GM21619 (cell line): ENCODE data around the gene TPRKB.
"Not testable (repeated sequence)": the region's sequence is repeated elsewhere in the genome, so short reads cannot be mapped to it uniquely, and the experiment has no call there.

Experiments used
- ATAC-seq: cut with Tn5 transposase; IDR thresholded peaks from one replicate; pipeline ENCODE4 v1.9.1; 2021; ENCODE audit not compliant: unreplicated experiment

The TPRKB gene

DNA sequence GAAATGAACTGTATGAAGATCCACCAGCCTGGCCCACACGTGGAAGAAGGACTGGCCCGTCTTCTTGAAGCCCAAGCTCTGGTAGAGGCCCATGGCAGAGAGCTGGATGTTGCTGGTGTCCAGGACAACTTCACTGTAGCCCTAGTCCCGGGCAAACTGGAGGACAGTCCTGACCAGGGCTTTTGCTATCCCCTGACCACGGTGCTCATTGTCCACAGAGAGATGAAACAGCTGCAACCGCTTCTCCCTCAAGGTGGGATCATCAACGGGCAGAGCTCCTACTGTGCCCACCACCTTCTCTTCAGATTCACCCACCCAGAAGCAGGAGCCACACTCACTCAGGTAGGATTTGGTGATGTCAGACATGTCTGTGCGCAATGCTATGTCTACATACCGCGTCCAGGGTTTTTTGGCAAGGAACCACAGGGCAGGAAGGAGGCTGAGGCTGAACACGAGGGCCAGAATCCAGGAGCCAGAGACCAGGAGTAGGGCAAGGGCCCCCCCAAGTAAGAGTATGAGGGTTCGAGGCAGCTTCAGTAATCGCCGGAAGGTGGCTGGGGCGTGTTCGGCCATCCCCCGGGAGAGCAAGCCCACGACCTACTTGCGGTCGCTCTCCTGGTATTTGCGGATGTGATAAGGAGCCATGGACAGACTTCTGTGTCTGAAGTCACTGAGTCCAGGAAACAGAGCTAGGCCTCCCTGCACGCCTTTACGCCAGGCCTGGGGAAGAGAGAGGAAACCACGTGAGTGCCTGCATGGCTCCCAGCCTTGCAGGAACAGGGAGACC is 36.3 kb downstream of the TPRKB start:
- no peak for ATAC-seq

DNA sequence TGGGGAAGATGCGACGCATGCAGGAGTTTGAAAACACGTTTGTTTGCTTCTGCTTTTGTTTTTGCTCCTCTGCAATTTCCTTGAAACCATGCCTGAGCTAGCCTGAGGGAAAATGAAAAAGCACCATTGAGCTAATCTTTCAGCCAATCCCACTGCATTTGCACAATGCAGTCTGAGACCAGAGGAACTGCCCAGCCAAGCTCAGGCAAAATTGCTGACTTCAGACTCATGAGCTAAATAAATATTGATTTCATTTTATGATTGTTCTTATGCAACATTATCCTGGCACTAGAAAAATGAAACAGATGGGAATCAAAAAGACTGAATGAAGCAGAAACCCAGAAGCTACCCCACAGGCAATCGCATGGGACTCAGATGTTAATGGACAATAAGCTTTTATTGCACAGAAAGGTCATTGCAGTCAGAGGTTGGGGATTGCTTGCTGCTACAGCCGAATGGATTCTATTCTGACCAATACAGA is 37.0 kb downstream of the TPRKB start:
- ATAC-seq: no peak

- no peak for ATAC-seq
These were observed 37.7 kb downstream of the TPRKB start for GRCh38 chr2:73699437-73699836.

DNA sequence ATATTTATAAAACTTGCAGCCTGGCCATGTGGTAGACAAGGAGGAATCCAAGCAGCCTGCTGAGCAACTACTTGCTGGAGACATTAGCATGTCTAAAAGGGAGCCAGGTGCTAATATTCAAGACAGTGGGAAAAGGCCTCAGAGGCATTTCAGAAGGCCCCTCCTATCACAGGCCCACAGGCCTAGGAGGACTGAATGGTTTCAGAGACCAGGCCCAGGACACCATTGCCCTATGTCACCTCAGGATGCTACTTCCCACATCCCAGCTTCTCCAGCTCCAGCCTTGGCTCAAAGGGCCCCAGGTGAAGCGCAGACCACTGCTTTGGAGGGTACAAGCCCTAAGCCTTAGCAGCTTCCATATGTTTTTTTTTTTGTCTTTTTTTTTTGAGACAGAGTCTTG is 39.0 kb downstream of the TPRKB start:
- no peak for ATAC-seq

- ATAC-seq: no peak
These were observed 39.5 kb downstream of the TPRKB start for GRCh38 chr2:73697606-73698005.

DNA sequence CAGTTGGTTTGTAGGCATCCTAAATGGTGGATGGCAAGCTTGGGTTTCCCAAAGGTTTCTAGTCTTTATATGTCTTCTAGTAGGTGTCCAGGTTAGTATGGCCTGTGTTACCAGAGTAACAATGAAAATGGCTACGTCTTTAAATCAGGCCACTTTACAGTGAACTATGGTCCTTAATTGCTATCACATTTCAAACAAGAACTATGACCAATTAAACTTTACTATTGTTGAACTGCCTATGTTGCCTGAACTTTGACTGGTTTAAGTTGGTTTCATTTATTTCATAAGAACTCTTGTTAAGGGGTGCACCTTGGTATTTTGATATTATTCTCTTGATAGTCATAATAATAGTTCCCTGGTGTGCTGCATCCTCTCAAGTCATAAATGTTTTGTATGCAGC is 40.2 kb downstream of the TPRKB start:
- ATAC-seq: not testable (repeated sequence)

- not testable (repeated sequence) for ATAC-seq
These were observed 40.6 kb downstream of the TPRKB start for GRCh38 chr2:73696521-73696920.

DNA sequence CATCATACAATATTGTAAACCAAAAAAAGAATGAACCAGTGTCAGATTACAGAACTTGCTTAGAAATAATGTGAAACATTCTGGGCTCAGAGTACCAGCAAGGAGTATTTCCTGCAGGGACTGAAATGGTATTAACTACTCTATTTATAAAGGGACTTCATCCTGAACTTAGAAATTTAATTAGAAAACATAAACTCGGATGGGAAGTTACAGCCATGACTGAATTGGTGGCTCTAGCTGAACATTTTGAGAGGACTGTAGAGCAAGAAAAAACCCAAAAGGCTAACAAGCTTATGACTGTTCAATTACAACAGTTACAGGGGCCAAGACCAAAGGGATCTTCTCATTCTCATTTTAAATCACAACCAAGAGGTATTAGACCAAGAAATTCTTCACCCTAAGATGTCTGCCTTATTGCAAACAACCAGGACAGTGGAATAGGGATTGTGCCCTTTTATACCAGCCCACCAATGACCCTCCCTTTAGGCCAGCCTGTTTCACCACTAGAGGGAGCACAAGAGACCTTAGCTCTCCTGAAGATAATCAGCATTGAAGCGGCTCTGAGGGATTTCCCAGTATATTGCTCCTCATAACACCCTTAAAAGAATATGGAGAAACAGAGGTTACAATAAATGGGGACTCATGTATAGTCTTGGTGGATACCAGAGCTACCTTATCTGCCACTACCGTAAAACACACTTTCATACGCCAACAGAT is 46.6 kb downstream of the TPRKB start:
- peak; percentile 60 for ATAC-seq

- ATAC-seq: not testable (repeated sequence)
These were observed 48.7 kb downstream of the TPRKB start for GRCh38 chr2:73688494-73688893.

GRCh38 chr2:73685764-73686438 is 51.2 kb downstream of the TPRKB start:
- ATAC-seq: no peak

- ATAC-seq: not testable (repeated sequence)
These were observed 52.2 kb downstream of the TPRKB start for GRCh38 chr2:73684905-73685304.

DNA sequence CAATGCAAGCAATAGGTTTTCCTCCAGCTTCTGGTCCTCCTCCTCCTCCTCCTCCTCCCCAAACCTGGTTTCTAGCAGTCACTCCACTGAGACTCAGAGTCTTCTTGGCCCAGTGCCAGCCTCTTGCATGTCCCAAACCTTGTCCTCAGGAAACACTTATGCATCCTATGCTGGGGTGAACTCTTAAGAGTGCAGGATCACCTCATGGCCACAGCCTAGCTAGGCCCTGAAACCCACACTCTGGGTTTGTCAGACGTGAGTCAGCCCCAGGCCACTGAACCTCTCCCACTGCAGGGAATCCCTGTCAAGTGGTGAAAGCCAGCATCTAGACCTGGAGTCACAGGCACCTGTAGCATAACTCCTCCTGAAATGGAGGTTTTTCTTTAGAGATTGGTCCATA is 52.8 kb downstream of the TPRKB start:
- ATAC-seq: not testable (repeated sequence)

- not testable (repeated sequence) for ATAC-seq
These were observed 57.1 kb downstream of the TPRKB start for GRCh38 chr2:73679951-73680571.
